Stimulated activated CD8-positive, alpha-beta memory T cell treated with anti-CD3 and anti-CD28 coated beads, Interleukin-7, amount 100 ng/mL, for 1 hour (primary cell): ENCODE measurements around the gene RELN.
"Not testable (repeated sequence)": the region's sequence is repeated elsewhere in the genome, so short reads cannot be mapped to it uniquely, and the experiment has no call there.

Source experiments
- DNase-seq, 2 donors: peaks; one replicate each; pipeline ENCODE4 v3.0.0-alpha.2; 2020; ENCODE audit warnings: low read depth in 2 of 2

RELN gene

DNA sequence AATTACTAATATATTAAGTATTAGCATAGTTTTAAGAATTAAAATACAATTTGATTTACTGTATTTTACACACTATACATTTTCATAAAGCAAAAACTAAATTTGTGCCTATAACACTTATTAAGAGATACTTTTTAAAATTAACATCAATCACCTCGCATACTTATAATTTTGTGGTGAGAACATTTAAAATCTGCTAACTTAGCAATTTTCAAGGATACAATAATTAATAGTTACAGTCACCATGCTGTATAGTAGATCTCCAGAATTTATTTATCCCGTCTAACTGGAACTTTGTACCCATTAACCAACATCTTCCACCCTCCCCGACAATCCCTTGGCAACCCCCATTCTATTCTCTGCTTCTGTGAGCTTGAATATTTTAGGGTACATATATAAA, 47.5 kb downstream of the RELN start:
- DNase-seq = no peak

DNA sequence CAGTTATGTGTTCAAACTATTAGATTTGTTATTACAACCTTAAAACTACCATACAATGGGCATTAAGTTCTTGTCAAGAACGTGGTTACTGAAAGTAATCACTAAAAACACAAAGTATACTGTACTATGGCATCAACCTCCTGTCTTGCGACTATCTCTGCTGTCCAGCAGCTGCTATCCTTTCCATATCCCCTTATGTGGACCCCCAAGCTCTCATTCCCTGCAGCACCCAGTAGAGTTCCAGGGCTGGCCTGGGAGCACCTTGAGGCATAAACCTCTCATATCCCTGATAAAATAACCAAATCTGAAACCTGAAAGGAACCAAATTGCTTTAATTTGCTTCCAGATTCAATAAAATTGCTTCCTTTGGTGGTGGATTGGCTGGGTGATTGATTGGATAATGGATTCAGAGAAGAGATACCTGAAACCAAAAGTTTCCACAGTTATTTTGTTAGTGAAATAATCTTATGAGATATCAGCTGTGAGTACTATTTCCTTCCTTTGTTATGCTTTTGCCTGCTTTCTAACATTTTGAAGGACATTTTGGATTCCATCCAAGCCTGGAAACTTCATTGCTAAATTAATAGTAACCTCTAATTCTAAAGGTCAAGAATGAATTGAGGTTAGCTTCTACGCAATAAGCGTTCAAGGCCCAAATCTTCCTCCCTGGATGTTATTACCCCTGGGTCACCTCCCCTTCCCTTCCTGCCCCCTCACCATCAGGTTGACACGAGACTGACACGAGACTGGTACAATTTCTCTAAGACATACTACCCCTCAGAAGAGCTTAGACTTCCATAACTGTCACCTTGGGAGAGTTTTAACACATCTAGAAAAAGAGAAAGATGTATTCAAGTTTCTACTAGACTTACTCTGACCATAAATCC, 48.8 kb downstream of the RELN start:
- DNase-seq = no peak

DNA sequence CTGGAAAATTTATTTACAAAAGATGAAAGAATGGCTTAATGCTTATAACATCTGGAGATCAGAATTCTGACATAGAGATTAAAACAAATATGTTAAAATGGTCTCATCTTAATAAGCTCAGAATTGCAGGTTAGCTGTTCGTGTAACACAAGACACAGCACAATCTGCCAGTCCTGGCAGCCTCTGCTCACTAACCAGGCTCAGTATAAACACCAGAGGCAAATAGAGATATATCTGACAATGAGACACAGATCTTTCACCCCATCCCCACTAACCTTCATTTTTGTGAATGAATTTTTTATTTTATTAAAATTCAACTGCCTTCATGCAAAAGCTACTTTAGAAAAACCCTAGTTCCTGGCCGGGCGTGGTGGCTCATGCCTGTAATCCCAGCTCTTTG, 51.8 kb downstream of the RELN start:
- no peak for DNase-seq

DNA sequence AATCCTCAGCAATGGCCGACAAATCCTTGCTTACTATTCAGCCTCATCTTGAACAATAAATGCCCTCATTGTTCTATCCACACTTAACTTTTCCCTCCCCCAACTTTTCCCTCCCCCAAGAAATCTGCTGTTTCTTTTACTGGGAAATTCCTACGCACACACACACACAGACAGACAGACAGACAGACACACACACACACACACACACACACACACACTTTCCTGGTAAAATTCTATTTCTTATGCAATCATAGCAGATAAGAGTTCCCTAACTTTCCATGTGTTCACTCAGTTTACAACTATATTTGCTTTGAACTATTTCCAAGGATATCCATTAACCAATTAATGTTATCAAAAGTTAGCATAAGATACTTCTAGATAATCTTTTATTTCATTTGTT, 52.9 kb downstream of the RELN start:
- DNase-seq = no peak

DNA sequence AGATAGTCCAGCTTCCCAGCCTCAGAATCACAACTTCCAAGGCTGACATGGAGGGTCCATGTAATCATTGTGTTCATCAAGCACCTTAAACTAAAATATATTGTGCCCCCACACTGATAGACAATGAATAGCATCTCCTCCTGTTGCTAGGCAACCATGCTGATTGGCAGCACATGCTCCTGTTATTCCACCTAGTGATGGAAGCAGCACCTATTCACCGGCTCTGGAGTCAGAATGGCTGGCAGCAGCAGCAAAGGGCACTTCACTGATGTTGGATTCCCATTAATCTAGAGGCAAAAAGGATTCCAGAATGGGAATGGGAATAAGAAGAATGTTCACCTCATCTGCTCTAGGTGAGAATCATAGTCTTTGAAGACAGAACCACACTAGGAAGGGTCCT, 55.0 kb downstream of the RELN start:
- no peak for DNase-seq

DNA sequence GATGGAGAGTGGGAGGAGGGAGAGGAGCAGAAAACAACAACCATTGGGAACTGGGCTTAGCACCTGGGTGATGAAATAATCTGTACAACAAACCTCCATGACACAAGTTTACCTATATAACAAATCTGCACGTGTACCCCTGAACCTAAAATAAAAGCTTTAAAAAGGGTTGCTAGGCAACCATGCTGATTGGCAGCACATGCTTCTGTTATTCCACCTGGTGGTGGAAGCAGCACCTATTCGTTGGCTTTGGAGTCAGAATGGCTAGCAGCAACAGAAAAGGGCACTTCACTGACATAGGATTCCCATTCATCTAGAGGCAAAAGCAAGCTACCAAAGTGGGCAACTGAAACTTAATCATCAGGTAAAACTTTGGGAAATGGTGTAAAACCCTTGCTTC, 57.1 kb downstream of the RELN start:
- DNase-seq = no peak

DNA sequence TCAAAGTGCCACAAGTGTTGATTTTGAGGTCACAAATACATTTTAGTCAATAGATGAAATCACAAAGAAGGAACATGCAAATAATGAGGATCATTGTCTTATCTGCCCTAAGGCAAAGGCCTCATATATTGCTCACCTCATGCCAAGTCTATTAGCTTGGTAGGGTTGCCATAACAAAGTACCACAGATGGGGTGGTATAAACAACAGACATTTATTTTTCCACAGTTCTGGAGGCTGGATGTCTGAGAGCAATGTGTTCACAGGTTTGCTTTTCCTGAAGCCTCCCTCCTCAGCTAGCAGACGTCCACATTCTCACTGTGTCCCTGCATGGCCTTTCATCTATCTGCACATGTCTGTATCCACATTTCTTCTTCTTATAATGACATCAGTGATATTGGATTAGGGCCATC, 59.6 kb downstream of the RELN start:
- no peak for DNase-seq

DNA sequence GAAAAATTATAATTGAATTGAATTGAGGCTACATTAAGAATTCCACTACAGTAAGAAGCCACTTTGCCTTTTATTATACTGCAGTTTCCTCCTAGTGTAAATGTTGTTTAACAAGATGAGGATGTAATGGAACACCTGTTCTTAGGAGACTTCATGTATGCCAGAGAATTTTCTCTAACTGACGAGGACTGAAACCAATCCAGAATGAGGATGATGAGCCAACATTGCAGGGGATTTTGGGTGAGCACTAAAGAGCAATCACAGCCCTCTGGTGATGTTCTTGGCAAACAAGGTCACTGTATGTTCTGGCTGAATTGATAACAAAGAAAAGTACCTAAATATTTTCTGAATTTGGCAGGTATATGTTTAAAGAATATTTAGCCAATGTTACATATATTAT, 60.9 kb downstream of the RELN start:
- DNase-seq = no peak

DNA sequence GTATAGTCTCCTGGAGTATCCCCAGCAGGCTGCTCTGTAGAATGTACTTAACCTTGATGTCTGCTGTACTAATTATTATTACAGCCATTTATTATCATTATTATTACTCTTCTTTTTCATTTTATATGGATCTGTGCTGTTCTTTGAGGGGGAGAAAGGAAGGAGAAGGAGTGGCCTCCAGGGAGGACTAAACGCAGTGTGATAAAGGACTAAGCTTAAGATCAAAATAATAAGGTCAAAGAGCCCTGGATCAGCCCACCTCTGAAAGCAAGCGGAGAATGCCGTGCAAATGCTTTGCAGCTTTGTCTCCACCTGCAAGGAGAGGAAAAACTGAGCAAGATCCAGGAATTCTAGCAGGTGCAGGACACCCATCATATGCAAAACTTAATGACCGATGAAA, 65.3 kb downstream of the RELN start:
- no peak for DNase-seq

DNA sequence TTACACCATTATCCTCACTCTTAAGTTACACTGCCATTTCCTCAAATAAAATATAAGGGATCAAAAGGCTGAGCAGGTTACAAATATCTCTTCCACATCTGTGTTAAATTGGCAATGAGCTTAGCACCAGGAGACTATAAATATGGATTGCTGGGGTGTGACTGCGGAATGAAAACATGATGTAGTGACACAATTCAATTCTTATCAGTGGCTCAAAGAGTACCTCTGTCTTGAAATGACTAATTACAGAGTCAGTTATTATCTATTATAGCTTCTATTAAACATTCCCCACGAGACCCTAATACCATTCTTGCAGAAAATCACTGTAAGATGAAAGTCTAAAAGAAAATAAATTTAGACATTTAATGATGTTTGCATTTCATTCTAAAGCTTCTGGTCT, 67.1 kb downstream of the RELN start:
- no peak for DNase-seq

DNA sequence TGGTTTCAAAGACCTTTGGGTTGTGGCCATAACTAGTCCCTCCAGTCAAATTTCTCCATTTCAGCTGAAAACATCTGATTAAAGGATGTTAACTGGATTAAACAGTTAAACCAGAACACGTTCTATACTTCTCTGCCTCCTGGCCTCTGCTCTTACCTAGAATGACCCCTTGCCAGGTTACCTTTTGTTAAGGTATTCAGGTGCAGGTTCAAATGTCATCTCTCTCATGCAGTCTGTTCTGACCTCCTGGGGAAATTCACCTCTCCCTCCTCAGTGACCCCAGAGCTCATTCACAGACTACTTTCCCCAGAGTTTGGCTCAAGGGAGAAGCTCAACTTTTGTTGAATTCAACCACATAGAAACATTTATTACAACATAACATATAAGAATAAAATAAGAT, 67.8 kb downstream of the RELN start:
- no peak for DNase-seq

DNA sequence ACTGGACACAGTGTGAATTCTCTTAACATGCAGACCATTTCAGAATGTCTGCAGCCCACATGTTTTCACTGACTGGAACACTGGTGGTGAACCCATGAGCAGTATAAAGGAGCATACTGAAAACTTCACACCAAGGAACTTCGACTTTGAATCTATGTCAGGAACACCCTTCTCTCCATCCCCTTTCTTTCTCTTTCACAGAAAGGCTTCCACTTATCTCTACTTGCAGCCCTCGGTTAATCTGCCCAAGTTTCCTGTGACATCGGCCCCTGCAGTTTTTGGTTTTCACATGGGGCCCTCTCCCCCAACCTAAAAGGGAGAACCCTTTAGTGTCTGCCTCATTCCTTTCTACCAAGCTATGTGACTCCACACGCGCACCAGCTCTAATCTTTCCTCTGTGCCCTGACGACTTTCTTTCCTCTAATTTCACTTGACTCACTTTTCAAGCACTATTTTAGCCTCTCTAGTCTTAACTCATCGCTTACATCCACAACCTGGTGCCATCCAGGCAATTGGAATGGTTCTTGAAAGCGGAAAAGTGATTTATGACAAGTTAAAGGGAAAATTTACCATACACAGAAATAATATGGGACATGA, 70.1 kb downstream of the RELN start:
- no peak for DNase-seq

DNA sequence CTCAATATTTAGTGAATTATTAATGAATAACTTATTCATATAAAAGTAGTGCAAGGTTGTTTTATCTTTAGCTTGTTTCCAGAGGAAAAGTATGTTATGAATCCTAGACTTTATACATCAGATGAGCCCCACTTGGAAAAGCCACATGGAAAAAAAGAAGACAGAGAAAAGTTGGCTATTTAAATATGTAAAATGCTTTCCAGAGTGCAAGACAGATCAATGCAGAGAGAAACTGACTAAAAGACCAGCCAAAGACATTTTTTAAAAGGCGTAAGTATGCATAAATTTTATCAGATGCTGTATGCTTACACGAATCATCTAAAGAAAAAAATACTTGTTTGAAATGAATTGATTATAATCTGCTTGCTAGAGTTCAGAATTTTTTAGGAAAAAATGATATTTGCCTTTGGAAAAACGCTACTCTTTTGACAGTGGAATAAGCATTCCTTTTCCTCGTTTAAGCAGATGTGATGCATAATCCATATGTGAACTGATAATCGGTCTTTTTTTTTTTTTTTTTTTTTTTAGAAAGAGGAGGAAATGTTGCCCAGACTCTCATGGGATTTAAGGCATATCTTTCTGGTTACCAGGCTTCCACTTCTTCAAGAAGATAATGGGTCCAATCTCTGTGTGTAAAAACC, 70.7 kb downstream of the RELN start:
- no peak for DNase-seq

DNA sequence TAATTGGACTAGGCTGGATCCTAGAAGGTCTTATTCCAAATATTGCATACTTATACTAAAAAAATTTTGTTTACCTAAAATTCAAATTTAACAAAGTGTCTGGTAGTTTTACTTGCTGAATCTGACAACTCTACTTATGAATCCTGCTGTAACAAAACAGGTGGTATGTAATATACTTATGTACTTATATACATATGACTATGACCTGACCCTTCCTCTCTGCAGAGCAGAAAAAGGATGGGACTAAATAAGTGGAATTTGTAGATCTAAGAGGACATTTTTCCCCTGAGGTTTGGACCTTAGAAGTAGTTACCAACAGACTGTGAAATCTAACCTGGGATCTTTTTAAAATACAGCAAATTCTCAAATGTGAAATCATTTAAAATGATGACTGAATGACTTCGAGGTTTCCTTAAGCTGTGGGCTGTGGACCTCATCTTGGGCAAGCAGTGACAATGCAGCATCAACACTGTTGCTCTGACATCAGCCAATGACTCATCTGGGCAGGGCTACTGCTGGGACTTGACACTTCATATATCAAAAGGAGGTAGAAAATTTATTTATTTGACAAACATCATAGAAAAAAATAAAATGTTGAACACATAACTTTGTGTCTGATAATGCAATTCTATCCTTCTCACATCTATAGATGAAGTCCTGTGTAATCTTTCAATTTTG, 73.6 kb downstream of the RELN start:
- DNase-seq = no peak

DNA sequence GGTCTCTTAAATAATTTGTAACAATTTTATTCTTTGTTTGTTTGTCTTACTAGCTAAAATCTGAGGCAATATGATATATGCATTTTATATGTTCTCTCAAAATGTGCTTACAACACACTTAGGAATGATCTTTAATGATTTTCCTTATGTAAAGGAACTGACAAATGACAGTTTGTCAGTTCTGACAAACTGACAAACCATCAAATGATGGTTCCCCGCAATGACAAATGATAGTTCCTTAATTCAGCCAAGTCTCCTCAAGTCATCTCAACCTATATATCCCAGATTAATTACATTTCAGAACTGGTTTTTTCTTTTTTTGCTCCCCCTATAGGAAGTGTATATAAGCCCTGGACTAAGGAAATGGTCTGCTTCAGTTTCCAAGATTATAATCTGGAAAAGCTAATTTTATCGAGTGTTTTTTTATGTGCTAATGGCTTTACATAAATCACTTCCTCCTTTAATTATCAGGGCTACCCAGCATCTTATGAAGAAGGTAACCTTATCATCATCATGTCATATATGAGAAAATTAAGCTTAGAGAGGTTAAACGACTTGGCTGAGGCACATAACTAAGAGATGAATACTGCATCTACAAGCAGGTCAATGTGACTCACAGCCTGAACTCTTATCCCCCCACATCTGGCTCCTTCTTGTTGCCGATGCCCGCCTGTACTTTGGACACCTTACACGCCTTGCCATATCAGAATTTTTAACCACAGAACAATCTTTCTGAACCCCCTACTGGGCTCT, 75.1 kb downstream of the RELN start:
- DNase-seq = no peak

DNA sequence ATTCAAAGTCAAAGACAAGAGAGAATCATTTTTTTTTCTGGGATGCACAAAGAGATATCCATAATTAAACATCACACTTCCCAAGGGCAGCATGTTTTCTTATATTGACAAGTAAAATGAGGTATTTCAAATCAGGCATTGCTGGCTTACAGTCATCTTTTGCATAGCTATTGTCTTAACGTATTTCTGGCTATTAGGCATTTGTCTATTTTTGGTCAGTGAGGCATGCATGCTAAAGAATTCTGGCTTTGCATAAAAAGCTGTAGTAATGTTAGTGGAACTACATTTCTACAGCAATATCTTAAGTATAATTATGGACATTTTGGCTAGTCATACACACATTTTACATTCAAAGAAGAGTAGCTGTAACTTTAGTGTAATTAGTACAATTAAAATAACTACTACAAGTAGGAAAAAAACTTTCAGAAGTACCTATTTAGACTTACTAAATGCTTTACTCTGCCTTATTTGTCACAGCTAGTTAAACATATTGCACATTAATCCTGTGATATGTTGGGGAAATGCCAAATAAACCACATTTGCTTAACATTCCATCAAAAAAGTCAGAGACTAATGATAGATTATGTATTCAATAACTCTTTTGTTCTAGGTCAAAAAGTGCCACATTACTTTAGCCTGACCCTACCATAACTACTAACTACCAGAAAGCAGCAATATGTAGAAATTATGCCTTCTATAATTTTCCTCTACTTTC, 76.4 kb downstream of the RELN start:
- DNase-seq = no peak

DNA sequence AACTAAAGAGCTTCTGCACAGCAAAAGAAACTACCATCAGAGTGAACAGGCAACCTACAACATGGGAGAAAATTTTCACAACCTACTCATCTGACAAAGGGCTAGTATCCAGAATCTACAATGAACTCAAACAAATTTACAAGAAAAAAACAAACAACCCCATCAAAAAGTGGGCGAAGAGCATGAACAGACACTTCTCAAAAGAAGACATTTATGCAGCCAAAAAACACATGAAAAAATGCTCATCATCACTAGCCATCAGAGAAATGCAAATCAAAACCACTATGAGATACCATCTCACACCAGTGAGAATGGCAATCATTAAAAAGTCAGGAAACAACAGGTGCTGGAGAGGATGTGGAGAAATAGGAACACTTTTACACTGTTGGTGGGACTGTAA, 78.4 kb downstream of the RELN start:
- not testable (repeated sequence) for DNase-seq

DNA sequence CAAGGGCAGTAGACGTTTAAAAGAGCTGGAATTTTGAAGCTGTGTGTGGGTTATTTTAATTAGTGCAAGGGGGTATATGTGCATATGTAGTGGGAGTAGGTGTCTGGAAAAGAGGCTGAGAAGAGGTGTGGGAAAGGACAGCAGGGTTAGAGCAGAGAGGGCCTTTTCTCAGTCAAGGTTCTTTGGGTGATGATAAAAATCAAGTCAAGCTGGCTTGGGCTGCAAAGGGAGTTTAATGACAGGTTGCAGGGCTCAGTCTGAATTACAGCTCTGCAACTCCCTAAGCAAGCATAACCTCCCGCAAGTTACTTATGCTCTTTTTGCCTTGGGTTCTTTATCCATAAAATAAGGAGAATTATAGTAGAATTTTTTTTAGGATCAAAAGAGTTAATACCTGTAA, 83.5 kb downstream of the RELN start:
- DNase-seq = no peak

DNA sequence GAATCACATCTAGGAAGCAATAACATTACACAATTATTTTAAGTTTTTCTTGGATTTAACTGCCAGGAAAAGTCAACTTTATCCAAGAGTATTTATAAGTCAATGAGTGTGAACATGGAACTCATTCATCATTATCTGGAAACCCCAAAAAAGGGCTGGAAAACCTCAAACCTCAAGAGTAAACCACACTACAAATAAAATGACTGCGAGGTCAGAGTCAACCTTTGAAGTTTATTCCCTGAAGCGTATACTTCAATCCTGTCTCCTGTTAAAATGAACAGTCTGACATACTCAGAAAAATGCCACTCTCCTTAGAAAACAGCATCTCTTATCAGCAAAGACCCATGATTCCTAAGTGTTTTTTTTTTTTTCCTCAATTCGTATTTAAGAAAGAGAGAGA, 86.5 kb downstream of the RELN start:
- no peak for DNase-seq

DNA sequence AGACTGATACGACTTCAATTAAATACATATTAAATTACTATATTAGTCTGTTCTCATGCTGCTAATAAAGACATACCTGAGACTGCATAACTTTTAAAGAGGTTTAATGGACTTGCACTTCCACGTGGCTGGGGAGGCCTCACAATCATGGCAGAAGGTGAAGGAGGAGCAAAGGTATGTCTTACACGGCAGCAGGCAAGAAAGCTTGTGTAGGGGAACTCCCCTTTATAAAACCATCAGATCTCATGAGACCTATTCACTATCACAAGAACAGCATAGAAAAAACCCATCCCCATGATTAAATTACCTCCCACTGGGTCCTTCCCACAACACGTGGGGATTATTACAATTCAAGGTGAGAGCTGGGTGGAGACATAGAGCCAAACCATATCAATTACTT, 92.6 kb downstream of the RELN start:
- DNase-seq = not testable (repeated sequence)
